ENCODE results near the gene ARID1B. TPM values are rescaled to one million over a fixed set of nuclear protein-coding genes. Genes with fewer than 3 reads are reported as not detected.

The ARID1B gene
- total RNA-seq, 6 experiments from 2014 or later = 32.5 to 44.3 (median 36.5) TPM

- no peak overlapping the region for H3K4me3 Mint-ChIP-seq
- TF ChIP-seq CTCF (IDR thresholded peaks at IDR 0.05) = no peak
- H3K4me1 Mint-ChIP-seq (ENCODE audit: low read depth) = peaks cover under 1% of the 10 kb centered on the region; the same call in 1 of the 2 replicates
- no peak overlapping the region for H3K27ac Mint-ChIP-seq
- H3K9me3 Mint-ChIP-seq = no peaks in the 10 kb centered on the region
- DNase-seq = no peak
- peaks cover 2% of the 10 kb centered on the region for H3K27me3 Mint-ChIP-seq (ENCODE audit: insufficient read depth)
- H3K36me3 Mint-ChIP-seq (ENCODE audit: low read depth) = no peaks in the 10 kb centered on the region
Measured at GRCh38 chr6:157213907-157214565, 436.9 kb downstream of the ARID1B start.

GRCh38 chr6:157215717-157216116 lies 438.5 kb downstream of the ARID1B start:
- Mint-ChIP-seq H3K36me3 (ENCODE audit: low read depth) (no peaks in the 10 kb centered on the region), H3K4me1 (ENCODE audit: low read depth) (peaks cover 17% of the 10 kb centered on the region), H3K27ac (no peak overlapping the region), H3K4me3 (no peak overlapping the region), H3K27me3 (ENCODE audit: insufficient read depth) (peaks cover 3% of the 10 kb centered on the region), H3K9me3 (no peaks in the 10 kb centered on the region)
- no peak for DNase-seq
- no peak for TF ChIP-seq CTCF (IDR thresholded peaks at IDR 0.05)

DNA sequence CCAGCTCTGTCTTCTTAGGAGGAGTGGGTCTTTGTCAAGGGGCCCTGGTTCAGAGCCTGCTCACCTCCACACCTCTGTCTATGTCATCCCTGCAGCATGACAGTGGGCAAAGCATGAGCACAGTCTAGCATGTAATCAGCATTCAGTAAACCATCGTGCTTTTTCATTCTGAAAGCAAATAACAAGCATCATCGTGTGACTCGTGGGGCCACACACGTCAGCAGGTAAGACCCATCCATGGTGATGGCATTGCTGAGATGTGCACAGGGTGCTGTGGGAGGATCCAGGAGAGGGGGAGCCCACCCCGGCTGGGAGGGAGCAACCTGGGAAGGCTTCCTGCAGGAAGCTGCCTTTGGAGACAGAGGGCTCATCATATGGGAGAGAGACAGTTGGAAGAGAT lies 439.4 kb downstream of the ARID1B start:
- Mint-ChIP-seq H3K27me3 (ENCODE audit: insufficient read depth) (peaks cover 3% of the 10 kb centered on the region), H3K27ac (no peak overlapping the region), H3K36me3 (ENCODE audit: low read depth) (no peaks in the 10 kb centered on the region), H3K4me3 (no peak overlapping the region), H3K4me1 (ENCODE audit: low read depth) (peaks cover 25% of the 10 kb centered on the region), H3K9me3 (no peaks in the 10 kb centered on the region)
- no peak for DNase-seq
- no peak for TF ChIP-seq CTCF (IDR thresholded peaks at IDR 0.05)

GRCh38 chr6:157217198-157217893 lies 440.2 kb downstream of the ARID1B start:
- H3K4me1 Mint-ChIP-seq (ENCODE audit: low read depth) = peaks cover 30% of the 10 kb centered on the region
- H3K27me3 Mint-ChIP-seq (ENCODE audit: insufficient read depth) = peaks cover 3% of the 10 kb centered on the region
- no peak for DNase-seq
- H3K36me3 Mint-ChIP-seq (ENCODE audit: low read depth) = no peaks in the 10 kb centered on the region
- no peak overlapping the region for H3K27ac Mint-ChIP-seq
- no peak overlapping the region for H3K4me3 Mint-ChIP-seq
- TF ChIP-seq CTCF (IDR thresholded peaks at IDR 0.05) = no peak
- H3K9me3 Mint-ChIP-seq = no peaks in the 10 kb centered on the region

DNA sequence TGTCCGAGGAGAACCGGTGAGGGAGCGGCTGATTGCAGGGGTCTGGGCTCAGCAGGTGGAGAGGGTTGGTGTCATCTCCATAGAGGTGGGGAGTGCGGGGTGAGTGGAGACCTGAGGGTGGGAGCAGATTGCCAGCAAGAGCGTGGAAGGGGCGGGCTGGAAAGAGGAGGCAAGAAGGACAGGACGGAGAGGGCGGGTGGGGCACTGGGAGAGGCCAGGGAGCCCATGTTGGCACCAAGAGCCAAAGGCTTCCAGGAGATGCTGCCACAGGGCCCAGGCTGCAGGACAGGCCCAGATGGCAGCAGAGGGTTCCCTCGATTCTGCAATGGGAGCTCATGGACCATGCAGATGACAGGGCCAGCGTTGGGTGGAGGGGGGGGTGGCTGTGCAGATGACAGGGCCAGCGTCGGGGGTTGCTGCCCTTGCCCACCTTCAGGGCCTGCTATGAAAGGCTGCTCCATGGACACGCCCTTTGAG lies 440.8 kb downstream of the ARID1B start:
- Mint-ChIP-seq H3K4me3 (no peak overlapping the region), H3K27me3 (ENCODE audit: insufficient read depth) (peaks cover 3% of the 10 kb centered on the region), H3K27ac (no peak overlapping the region), H3K9me3 (no peaks in the 10 kb centered on the region), H3K36me3 (ENCODE audit: low read depth) (no peaks in the 10 kb centered on the region), H3K4me1 (ENCODE audit: low read depth) (peaks cover 36% of the 10 kb centered on the region)
- no peak for TF ChIP-seq CTCF (IDR thresholded peaks at IDR 0.05)
- no peak for DNase-seq
